ENCODE measurements around the gene SMARCAD1.
"Not testable (repeated sequence)": the region's sequence is repeated elsewhere in the genome, so short reads cannot be mapped to it uniquely, and the experiment has no call there.

DNA sequence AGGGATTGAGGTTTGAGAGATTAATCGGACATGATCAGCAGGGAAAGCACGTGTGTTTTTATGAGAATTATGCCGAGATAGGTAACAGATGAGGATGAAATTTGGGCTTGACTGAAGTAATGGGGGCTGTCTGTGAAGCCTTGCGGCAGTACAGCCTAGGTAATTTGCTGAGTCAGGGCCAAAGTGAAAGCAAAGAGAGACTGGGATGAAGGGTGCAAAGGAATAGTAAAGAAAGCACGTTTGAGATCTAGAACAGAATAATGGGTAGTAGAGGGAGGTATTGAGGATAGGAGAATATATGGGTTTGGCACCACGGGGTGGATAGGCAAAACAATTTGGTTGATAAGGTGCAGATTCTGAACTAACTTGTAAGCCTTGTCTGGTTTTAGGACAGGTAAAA is 87.8 kb downstream of the SMARCAD1 start:
- TF ChIP-seq, protein P1, sequence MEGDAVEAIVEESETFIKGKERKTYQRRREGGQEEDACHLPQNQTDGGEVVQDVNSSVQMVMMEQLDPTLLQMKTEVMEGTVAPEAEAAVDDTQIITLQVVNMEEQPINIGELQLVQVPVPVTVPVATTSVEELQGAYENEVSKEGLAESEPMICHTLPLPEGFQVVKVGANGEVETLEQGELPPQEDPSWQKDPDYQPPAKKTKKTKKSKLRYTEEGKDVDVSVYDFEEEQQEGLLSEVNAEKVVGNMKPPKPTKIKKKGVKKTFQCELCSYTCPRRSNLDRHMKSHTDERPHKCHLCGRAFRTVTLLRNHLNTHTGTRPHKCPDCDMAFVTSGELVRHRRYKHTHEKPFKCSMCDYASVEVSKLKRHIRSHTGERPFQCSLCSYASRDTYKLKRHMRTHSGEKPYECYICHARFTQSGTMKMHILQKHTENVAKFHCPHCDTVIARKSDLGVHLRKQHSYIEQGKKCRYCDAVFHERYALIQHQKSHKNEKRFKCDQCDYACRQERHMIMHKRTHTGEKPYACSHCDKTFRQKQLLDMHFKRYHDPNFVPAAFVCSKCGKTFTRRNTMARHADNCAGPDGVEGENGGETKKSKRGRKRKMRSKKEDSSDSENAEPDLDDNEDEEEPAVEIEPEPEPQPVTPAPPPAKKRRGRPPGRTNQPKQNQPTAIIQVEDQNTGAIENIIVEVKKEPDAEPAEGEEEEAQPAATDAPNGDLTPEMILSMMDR (conservative IDR thresholded peaks at IDR 0.05; ENCODE audit: low read depth, low read length): not testable (repeated sequence)
- TF ChIP-seq EZH2phosphoT487 (IDR thresholded peaks at IDR 0.05; ENCODE audit: borderline replicate concordance, low read length); EZH2 (IDR thresholded peaks at IDR 0.05; ENCODE audit: low read length, unreplicated experiment): not testable (repeated sequence)
